NCI-H446 (cell line): Measurements from ENCODE around the gene ADAMTS2.
"Not testable (repeated sequence)": the region's sequence is repeated elsewhere in the genome, so short reads cannot be mapped to it uniquely, and the experiment has no call there.

ENCODE experiments used
- DNase-seq, 2 experiments: peaks; one replicate each; lab custom pipeline; 2025; lab: John Stamatoyannopoulos, UW

ADAMTS2 gene

GRCh38 chr5:179325296-179326031 lies 19.8 kb downstream of the ADAMTS2 start:
- DNase-seq, result no peak

DNA sequence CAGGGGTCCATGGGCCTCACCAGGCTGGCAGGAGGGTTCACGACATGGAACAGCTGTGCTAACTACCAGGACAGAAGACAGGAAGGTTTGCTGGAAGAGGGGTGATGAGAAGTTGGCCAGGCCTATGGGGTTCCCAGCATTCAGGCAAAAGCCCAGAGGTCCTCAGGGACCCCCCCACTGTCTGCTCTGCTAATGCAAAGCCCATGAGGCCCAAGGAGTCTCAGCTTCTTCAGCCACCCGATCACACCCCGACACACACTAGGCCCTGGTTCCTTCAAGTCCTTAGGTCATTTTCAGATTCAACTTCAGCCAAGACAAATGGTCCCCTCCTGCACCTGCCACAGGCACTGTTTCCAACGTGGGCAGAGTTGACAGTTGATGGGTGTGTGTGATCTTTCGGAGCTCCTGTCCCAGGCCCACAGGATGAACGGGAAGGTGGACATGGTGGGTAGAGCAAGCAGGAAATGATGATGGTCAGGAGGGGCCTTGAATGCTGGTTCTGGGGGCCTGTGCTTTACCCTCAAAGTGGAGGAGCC lies 20.4 kb downstream of the ADAMTS2 start:
- DNase-seq, result no peak

- not testable (repeated sequence) for DNase-seq
These were observed 20.9 kb downstream of the ADAMTS2 start for GRCh38 chr5:179324316-179324715.

DNA sequence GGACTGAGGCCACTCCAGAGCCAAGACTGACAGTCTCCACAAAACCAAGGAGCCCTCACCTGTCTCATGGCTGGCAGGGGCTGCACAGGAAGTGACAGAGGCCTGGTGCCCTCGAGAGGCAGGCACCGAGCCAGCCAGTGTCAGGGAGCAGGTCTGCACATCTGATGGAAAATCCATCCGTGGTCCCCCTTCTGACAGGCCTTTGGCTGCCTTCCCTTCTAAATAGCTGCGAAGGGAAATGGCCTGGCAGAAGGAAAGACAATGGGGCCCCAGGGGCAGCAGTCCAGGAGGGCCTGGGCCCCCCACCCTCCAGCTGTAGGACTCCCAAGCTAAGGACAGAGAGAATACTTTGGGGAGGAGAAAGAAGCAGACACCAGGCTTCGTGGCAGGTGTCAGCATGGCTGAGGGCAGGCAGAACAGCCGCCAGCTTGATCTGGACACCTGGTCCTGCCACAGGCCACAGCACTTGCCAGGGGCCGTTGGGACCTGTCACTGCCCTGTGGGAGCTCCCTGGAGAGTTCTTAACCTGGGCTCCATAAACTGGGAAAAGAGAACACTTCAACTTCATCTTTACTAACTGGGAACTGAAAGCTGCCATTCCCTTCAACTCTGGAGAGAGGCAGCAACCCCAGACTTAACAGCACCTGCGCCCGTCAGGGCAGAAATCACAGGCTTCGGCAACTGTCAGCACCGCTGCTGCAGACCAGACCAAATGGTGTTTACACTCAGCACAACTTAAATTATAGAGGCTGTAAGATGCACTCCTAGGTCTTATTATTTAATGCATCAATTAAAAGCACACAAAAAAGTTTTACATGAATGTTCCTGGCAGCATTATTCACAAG lies 22.0 kb downstream of the ADAMTS2 start:
- DNase-seq, result peak in 1 of 2 experiments; percentile 15

DNA sequence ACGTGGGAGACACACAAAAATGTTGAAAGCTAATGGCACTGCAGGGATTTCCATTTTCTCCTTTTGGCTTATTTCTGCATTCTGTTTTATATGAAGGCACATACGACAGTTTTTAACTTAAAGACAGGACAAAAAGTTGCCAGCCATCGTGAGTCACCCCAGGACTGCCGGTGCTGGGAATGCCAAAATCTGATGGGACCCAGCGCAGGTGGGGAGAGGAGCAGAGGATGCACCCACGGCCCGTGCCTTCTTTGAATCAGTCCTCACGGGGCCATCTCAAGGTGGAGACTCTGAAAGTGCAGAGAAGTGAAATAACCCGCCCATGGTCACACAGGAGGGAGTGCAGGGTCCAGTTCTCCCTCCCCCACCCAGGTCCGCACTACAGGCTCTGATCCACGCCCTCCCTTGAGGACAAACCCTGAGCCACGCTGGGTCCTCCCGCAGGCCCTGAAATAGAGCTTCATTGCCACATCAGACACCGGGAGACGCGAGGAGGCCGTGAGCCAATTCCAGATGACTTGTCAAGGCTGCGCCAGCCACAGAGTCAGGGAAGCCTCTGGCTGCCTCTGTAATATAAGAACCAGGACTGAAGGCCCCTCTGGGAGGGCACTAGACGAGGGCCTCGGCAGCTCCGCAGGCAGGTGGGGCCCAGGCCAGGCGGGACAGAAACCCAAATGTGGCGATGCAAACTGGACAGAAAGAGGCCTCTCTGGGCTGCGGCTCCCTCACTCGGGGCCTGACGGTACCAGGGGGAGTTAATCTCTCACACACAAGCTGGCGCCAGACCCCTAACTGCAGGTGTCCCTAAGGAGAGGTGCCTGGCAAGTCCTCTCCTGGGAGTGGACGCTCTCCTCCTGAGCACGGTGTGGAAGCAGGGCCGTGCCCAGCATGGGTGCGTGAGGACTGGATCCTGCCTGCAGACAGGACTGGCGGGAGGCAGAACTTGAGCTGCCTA lies 22.9 kb downstream of the ADAMTS2 start:
- DNase-seq, result no peak

- no peak for DNase-seq
These were observed 23.9 kb downstream of the ADAMTS2 start for GRCh38 chr5:179321206-179321987.

GRCh38 chr5:179319741-179320281 lies 25.4 kb downstream of the ADAMTS2 start:
- no peak for DNase-seq

DNA sequence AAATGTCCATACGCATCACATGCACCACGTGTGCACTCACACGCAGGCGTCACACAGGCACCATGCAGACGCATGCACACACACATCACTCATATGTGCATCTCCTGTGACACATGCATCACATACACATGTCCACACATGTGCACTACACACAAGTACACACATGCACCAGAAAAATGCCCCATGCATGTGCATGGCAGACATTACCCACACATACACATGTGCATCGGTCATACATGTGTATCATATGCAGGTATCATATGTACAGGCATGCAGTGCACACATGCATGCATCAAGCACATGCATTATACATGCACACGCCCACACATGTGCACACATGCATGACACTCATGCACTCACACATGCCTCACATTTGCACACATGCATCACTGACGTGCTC lies 26.1 kb downstream of the ADAMTS2 start:
- DNase-seq, result no peak

GRCh38 chr5:179318221-179318955 lies 26.9 kb downstream of the ADAMTS2 start:
- DNase-seq, result no peak

GRCh38 chr5:179317411-179318220 lies 27.6 kb downstream of the ADAMTS2 start:
- no peak for DNase-seq

GRCh38 chr5:179316982-179317381 lies 28.3 kb downstream of the ADAMTS2 start:
- no peak for DNase-seq

DNA sequence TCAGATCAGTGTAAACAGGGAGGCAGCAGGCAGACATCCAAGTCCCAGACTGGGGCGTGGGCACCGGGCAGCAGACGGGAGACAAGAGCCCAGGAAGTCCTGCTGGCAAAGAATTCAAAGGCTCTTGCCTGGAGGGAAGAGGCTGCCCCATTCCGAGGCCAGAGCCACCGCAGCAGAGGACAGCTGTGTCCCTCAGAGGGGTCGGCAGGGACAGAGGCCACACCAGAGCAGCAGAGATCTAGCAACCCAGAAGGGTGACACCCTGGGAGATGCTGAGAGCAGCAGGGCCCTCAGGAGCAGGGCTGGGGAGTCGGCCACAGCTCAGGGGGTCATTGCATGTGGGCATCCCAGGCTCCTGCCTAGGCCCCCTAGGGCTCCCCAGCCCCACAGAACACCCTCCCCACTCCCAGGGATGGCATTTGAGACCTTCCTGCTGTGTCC lies 29.1 kb downstream of the ADAMTS2 start:
- DNase-seq, result peak in 1 of 2 experiments; percentile 49

DNA sequence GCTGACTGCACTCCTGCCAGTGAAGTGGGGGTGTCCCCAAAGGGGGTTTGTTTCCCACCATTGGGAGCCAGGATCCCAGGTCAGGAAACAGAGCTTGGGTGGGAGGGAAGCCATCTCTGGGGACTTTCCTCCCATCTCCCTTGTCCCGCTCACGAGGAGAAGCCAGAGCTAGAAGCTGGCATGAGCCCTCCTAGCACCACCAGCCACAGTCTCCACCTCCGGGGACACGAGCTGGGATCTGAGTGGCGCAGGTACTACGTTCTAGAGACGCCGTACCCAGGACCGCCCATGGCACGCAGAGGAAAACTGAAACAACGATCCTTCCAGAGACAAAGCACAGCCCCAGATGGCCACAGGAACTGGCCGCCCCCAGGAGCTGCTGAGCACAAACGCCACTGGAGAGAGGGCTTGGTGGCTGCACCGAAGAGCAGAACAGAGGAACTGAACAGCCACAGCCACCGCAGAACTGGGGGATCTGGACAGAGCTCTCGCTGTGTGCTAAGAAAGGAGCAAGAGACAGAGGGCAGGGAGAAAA lies 29.8 kb downstream of the ADAMTS2 start:
- DNase-seq, result no peak

GRCh38 chr5:179314606-179315355 lies 30.5 kb downstream of the ADAMTS2 start:
- no peak for DNase-seq

DNA sequence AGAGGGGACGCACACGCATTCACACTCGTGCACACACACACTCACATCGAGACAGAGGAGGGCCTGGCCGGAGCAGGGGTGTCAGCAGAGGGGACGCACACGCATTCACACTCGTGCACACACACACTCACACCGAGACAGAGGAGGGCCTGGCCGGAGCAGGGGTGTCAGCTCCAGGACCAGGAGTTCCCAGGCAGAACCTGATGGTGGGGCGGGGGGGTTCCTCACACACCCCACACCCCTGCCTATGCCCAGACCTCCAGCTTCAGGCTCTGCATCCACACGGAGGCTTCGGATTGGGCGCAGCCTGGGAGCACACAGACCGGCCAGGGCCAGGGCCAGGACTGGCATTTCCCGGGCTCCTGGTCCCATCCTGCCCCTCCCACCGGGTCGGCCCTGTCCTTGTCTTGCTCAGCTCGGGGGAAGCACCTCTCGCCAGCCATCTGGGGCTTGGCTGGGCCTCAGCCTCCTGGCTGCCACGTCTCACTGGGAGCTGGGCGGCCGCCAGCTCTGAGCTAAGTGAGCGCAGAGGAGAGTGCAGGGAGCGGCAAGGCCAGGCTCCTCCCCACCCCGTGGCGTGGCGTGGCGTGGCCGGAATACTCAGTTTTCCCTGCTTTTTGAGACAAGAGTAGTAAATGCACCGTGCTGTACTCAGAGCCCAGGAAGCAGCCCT lies 31.3 kb downstream of the ADAMTS2 start:
- DNase-seq, result peak; percentile 74 to 93

- DNase-seq, result no peak
These were observed 32.6 kb downstream of the ADAMTS2 start for GRCh38 chr5:179312557-179313235.

GRCh38 chr5:179311581-179311980 lies 33.7 kb downstream of the ADAMTS2 start:
- no peak for DNase-seq
